GM19324 (cell line): ENCODE data around the gene SLC36A1.

Source experiments
- ATAC-seq: cut with Tn5 transposase; IDR thresholded peaks from one replicate; pipeline ENCODE4 v1.9.1; 2021; ENCODE audit warnings: mild to moderate bottlenecking, moderate library complexity; ENCODE audit not compliant: unreplicated experiment, low FRiP score

The SLC36A1 gene

GRCh38 chr5:151528996-151529395, 81.6 kb downstream of the SLC36A1 start:
- ATAC-seq, result no peak

- no peak for ATAC-seq
Measured at GRCh38 chr5:151531581-151531980, 84.2 kb downstream of the SLC36A1 start.

DNA sequence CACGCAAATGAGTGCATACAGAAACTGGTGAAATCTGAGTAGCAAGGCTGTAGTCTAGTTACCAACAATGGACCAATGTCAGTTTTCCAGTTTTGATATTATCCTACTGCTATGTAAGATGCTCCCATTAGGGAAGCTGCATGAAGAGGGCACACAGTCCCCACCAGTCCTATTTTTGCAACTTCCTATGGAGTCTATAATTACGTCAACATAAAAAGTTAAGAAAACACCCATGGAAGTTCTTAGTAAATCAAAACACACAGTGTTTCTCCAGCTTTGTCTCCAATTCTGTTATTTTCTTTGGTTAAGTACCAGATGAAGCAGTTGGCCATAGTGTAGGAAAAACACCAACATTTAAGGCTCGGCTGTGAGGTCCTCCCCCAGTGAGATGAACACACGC, 85.0 kb downstream of the SLC36A1 start:
- ATAC-seq, result no peak

DNA sequence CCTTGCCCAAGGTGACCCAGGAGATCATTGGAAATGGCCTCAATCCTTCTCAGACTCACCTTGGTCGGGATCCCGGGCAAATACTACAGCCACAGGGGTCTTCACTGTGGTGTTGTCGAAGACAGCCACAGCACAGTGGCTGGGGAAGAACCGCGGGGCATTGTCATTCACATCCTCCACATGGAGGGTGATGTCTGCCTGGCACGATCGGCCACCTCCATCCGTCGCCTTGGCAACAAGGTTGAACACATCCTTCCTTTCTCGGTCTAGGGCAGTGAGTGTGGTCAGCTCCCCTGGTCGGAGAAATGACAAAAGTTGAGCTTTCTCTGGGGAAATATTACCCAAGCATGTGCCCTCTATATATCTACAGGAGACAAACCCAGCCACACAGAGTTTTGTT, 86.9 kb downstream of the SLC36A1 start:
- no peak for ATAC-seq

DNA sequence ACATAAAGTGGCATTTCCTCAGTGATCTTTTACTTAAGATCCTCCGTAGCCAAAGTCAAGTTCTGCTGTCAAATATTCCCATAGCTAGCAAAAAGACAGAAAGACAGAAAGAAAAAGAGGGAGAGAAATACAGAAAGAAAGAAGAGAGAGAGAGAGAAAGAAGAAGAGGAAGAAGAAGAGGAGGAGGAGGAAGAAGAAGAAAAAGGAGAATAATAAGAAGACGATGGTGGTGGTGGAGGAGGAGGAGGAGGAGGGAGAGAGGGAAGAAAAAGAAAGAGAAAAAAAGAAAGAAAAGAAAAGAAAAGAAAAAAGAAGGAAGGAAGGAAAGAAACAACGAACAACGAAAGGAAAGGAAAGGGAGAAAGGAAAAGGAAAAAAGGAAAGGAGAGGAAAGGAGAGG, 89.6 kb downstream of the SLC36A1 start:
- ATAC-seq, result no peak

GRCh38 chr5:151541571-151541970, 94.2 kb downstream of the SLC36A1 start:
- ATAC-seq, result no peak
